ENCODE results near the gene NEK6.

DNA sequence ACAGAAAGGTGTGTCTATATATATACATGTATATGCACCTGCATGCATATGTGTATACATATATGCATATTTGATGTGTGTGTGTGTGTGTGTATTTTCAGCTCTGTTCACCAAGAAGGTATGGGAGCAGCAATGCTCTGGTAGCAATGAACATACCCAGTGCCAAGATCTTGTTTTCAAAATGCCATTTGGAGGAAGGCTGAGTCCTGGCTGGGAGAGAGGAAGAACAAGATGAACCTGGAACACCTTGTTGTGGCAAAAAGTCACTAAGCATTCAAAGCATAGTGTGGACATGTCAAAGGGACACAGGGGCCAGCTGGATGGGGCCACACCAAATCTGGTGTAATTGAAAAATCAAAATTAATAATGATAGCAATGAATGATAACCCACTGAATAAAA, 31.8 kb upstream of the NEK6 start:
- TF ChIP-seq, protein P1, sequence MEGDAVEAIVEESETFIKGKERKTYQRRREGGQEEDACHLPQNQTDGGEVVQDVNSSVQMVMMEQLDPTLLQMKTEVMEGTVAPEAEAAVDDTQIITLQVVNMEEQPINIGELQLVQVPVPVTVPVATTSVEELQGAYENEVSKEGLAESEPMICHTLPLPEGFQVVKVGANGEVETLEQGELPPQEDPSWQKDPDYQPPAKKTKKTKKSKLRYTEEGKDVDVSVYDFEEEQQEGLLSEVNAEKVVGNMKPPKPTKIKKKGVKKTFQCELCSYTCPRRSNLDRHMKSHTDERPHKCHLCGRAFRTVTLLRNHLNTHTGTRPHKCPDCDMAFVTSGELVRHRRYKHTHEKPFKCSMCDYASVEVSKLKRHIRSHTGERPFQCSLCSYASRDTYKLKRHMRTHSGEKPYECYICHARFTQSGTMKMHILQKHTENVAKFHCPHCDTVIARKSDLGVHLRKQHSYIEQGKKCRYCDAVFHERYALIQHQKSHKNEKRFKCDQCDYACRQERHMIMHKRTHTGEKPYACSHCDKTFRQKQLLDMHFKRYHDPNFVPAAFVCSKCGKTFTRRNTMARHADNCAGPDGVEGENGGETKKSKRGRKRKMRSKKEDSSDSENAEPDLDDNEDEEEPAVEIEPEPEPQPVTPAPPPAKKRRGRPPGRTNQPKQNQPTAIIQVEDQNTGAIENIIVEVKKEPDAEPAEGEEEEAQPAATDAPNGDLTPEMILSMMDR (IDR thresholded peaks at IDR 0.05) = no peak
- no peak for TF ChIP-seq ZFX (IDR thresholded peaks at IDR 0.05; ENCODE audit: borderline replicate concordance)

Data from 22Rv1 (cell line).